Hematopoietic multipotent progenitor cell treated with erythropoietin and hydrocortisone succinate and interleukin-3 and kit ligand, for 6 days (in vitro differentiated cells): ENCODE measurements around the gene RSPH1.

Experiments
- DNase-seq: peaks from one replicate; pipeline ENCODE4 v3.0.0-alpha.2; 2015

The RSPH1 gene

DNA sequence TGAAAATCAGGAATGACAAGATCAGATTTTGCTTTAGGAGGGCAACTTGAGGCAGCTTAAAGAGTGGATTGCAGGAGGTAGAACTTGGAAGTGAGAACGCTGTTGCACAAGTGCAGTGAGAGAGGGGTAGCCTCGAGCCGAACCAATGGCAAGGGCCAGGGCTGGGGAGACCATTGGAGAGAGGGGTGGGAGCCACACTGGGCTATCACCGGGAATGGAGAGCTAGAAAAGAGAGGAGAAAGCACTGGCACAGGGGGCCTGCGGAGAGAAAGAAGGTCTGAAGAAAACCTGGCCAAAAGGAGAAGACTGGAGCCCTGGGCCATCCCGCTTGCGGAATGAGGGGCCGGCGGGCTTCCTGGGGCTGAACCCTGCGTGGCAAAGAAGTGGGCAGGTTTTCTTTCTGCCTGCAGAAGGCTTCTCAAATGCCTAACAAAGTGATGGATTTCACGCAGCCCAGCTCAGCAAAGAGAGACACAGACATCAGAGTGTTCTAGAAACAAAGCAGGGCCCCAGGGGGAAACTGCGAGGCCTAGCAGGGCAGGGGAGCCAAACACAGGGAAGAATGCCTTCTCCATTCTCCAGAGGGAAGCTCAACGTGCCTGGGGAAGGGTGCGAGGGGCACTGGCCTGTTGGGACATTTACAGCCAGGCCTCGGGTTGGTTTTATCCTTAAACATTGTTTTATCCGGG lies 16.5 kb upstream of the RSPH1 start:
- DNase-seq = no peak

DNA sequence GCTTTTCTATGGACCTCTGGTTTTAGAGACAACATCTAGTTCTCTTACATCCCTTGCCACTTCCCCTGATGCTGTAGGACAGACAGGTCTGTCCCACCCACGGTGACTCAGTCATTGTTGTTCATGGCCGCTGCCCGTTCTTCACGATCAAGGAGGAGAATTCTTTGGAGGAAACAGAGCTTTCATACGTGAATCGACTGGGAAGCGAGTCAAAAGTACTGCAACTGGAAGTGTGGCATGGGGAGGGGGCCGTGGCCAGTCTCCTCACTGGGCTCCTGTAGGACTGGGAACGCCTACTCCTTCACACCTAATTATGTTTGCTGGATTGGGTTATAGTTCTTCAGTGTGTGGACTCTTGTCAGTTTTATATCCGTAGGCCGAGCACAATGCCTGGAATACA lies 13.2 kb upstream of the RSPH1 start:
- DNase-seq = no peak

GRCh38 chr21:42508371-42508770 lies 12.3 kb upstream of the RSPH1 start:
- DNase-seq = no peak

DNA sequence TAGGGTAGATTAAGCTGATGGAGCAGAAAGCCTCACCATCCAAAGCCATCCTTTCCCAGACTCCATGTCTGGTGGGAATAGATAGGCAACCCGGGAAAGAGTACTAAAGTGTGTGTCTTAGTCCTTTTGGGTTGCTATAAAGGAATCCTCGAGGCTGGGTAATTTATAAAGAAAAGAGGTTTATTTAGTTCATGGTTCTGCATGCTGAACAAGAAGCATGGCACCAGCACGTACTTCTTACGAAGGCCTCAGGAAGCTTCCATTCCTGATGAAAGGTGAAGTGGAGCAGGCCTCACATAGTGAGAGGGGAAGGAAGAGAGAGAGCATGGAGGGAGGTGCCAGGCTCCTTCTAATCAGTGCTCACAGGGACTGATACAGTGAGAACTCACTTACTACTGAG lies 11.4 kb upstream of the RSPH1 start:
- no peak for DNase-seq

DNA sequence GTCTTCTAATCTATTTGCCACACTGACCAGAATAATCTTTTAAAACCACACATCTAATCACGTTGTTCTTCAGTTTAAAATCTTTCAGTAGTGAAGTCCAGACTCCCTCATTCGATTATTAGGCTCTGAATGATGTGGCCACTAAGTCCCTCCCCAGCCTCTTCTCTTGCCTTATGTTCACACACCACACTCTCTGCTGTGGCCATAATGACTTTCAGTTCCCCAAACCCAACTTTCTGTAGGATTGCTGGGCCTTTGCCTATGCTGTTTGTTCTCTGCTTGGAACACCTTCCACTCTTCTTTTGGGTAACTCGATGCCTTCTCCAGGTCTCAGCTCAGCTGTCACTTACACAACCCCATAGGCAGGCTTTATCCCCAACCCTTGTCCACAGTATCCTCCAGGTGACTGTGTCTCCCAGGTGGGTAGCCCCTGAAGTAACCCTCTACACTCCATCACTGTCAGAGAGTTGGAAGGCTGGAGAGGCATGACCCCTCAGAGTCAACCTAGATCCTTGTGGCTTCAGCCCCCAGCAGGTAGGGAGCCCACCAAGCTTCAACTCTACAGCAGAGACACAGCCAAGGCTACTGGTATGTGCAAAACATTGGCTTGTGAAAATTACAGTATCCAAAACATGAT lies 9.2 kb upstream of the RSPH1 start:
- DNase-seq = peak; percentile 11

DNA sequence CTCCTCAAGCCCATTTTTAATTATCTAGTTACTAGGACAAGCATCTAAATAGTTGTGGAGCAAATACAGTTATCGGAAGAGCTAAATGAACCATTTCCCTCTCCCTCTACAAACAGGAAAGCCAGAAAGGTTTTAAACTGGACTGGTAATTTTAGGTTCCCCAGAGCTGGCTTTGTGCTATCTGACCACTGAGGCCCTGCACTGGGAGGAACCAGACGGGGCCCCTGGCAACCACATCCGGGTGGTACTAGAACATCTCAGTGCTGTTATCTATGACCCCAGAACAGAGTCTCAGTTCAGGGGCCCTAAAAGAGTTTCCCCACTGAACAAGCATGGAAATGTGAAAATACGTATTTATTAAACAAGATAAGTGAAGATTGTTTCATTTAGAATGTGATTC lies 7.7 kb upstream of the RSPH1 start:
- peak; percentile 94 for DNase-seq

GRCh38 chr21:42500736-42501135 lies 4.7 kb upstream of the RSPH1 start:
- no peak for DNase-seq

DNA sequence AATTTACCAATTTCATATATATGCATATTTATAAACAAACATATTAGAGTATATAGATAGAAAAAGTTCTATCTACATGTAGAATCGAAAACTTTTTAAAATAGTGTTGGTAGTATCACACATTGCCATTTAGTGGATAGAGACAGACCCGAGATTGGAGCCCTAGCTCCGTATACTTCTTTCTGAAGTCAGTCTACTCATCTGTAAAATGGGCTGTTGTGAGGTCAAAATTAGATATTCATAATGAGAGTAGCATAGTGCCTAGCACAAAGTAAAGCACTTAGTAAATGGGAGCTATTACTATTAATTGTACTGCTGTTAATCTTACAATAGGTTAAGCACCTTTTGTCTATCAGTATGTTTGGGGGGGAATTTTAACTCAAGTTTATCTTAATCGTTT lies 4.2 kb upstream of the RSPH1 start:
- DNase-seq = no peak

DNA sequence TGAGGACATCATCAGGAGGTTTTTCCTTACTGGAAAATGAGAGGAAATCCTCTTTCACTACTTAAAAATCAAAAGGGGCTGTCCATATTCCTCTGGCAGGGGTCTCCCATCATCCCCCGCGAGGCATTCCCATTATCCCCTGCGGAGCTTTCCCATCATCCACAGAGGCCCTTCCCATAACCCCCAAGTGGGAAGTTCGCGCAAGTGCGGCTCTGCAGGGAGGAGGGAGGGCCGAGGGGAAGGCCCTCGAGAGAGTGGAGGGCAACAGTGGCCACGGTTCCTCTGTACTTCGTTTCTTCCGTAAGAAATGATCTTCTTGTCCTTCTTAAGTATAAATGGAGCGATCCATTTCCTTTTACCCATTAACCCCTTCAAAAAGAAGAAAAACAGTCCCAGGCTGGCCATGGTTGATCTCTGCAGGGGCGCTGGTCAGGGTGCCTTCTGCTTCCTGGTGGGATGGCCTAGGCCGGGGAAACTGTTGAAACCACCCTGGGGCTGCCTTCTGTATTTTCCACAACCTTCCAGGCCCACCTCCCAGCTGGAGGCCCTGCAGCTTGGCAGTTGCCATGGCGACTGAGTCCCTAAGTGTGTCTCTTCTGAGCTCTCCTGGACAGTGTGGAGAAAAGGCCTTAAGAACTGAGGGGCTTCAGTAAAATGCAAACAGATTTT lies 3.6 kb upstream of the RSPH1 start:
- no peak for DNase-seq

- DNase-seq = no peak
These were observed 2.0 kb upstream of the RSPH1 start for GRCh38 chr21:42498012-42498411.

DNA sequence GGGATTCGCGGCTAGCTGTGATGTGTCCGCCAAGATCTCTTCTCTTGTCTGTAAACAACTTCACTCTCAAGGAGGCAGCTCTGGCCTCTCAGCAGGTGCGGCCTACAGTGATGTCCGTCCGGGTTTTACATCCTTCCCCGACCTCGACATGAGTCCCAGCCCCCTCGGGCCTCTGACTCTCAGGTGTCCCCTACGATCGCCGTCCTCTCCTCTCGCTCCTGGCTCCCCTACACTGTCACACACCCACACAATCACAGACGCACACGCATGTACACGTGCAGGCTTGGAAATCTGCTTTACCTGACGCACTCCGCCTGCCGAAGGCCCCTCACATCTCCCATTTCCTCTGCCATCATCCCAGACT lies 797 bp upstream of the RSPH1 start:
- no peak for DNase-seq

- DNase-seq = no peak
These were observed 282 bp downstream of the RSPH1 start for GRCh38 chr21:42495765-42496119.

GRCh38 chr21:42495027-42495426 lies 997 bp downstream of the RSPH1 start:
- no peak for DNase-seq

GRCh38 chr21:42493109-42494060 lies 2.6 kb downstream of the RSPH1 start:
- no peak for DNase-seq

- DNase-seq = no peak
These were observed 3.8 kb downstream of the RSPH1 start for GRCh38 chr21:42492201-42492600.

- DNase-seq = no peak
These were observed 4.7 kb downstream of the RSPH1 start for GRCh38 chr21:42491328-42491727.

- peak; percentile 79 for DNase-seq
These were observed 5.3 kb downstream of the RSPH1 start for GRCh38 chr21:42490720-42491119.

- DNase-seq = no peak
These were observed 6.0 kb downstream of the RSPH1 start for GRCh38 chr21:42489991-42490390.

DNA sequence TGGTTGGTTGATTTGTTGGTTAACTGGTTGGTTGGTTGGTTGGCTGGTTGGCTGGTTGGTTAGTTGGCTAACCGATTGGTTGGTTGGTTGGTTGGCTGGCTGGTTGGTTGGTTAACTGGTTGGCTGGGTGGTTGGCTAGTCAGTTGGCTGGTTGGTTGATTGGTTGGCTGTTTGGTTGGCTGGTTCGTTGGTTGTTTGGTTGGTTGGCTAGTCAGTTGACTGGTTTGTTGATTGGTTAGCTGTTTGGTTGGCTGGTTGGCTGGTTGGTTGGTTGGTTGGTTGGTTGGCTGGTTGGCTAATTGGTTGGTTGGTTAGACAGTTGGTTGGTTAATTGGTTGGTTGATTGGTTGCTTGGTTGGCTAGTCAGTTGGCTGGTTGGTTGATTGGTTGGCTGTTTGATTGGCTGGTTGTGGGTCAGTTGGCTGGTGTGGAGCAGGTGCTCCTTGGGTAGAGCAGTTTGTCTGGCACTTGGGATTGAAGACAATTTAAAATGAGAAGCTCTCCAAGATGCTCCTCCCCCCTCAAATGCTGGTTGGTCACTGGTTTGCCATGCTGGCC lies 6.9 kb downstream of the RSPH1 start:
- DNase-seq = no peak

GRCh38 chr21:42486531-42486930 lies 9.5 kb downstream of the RSPH1 start:
- DNase-seq = no peak

GRCh38 chr21:42486072-42486471 lies 10.0 kb downstream of the RSPH1 start:
- no peak for DNase-seq

- DNase-seq = no peak
These were observed 11.1 kb downstream of the RSPH1 start for GRCh38 chr21:42484966-42485365.

GRCh38 chr21:42481169-42481568 lies 14.9 kb downstream of the RSPH1 start:
- no peak for DNase-seq
